Activated naive CD4-positive, alpha-beta T cell treated with anti-CD3 and anti-CD28 coated beads, Interleukin-2, amount 10 ng/mL, durations not matched to agents 7 days and 5 days (primary cell): ENCODE results near the gene HBS1L.
A peak's percentile ranks its signal among the peaks of the same experiment; 100 is the strongest.
"Not testable (repeated sequence)": the region's sequence is repeated elsewhere in the genome, so short reads cannot be mapped to it uniquely, and the experiment has no call there.

ENCODE experiments used
- CTCF ChIA-PET: fragments of 350-600 bp; sonication (Branson Sonifier 250); formaldehyde crosslinking; loops from one replicate; lab custom pipeline; 2021; ENCODE audit warnings: antibody characterized with exemption; lab: Charles Lee
- DNase-seq: peaks from one replicate; pipeline ENCODE4 v3.0.0-alpha.2; 2020
- H3K27ac Mint-ChIP-seq: one replicate; pipeline ENCODE4 v1.8.0; 2021; ENCODE audit warnings: mild to moderate bottlenecking, moderate library complexity, mixed read lengths
- H3K27me3 Mint-ChIP-seq: one replicate; pipeline ENCODE4 v1.8.0; 2021; ENCODE audit warnings: mild to moderate bottlenecking, mixed read lengths
- H3K36me3 Mint-ChIP-seq: one replicate; pipeline ENCODE4 v1.8.0; 2021; ENCODE audit warnings: mixed read lengths
- H3K4me1 Mint-ChIP-seq: one replicate; pipeline ENCODE4 v1.8.0; 2021; ENCODE audit warnings: mixed read lengths
- H3K4me3 Mint-ChIP-seq: one replicate; pipeline ENCODE4 v1.8.0; 2021; ENCODE audit warnings: mild to moderate bottlenecking, moderate library complexity, mixed read lengths
- H3K9me3 Mint-ChIP-seq: one replicate; pipeline ENCODE4 v1.8.0; 2021; ENCODE audit warnings: mixed read lengths

The HBS1L gene

DNA sequence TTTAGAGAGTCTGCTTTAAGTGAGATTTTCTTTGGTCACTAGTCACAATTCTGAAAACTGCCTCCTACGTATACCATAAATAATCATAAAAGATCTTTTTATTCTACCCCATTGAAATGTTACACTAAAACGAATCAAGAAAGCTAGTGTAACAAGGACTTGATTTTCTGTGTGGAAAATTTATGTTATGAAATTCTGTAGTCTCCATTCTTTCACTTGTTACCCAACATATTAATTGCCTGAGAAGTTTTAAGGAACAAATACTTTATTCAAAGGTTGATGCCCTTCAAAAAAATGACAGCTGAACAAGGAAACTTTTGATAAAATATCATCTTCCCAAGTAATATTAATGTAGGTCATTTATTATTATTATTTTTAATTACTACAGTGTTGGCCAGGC lies 13.3 kb upstream of the HBS1L start:
- CTCF ChIA-PET: no interaction called here

DNA sequence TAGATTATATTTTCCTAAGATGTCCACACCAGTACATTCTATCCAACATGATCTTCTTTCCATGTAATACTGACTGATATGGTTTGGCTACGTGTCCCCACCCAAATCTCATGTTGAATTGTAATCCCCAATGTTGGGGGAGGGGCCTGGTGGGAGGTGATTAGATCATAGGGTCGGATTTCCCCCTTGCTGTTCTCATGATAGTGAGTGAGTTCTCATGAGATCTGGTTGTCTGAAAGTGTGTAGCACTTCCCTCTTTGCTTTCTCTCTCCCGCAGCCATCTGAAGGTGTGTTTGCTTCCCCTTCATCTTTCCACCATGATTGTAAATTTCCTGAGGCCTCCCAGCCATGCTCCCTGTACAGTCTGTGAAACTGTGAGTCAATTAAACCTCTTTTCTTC lies 12.2 kb upstream of the HBS1L start:
- H3K27me3 Mint-ChIP-seq: no peaks in the 10 kb centered on the region
- DNase-seq: no peak
- H3K4me3 Mint-ChIP-seq: no peak overlapping the region
- no peak overlapping the region for H3K27ac Mint-ChIP-seq
- H3K36me3 Mint-ChIP-seq: no peaks in the 10 kb centered on the region
- CTCF ChIA-PET: no interaction called here
- no peaks in the 10 kb centered on the region for H3K9me3 Mint-ChIP-seq
- no peaks in the 10 kb centered on the region for H3K4me1 Mint-ChIP-seq

More for the DNA sequence above, 13.3 kb upstream of the HBS1L start:
- Mint-ChIP-seq H3K4me1 (no peaks in the 10 kb centered on the region), H3K9me3 (no peaks in the 10 kb centered on the region), H3K36me3 (no peaks in the 10 kb centered on the region), H3K27ac (no peak overlapping the region), H3K27me3 (no peaks in the 10 kb centered on the region), H3K4me3 (no peak overlapping the region)
- no peak for DNase-seq

GRCh38 chr6:135066397-135066796 lies 11.8 kb upstream of the HBS1L start:
- DNase-seq: no peak

GRCh38 chr6:135064586-135064985 lies 10.0 kb upstream of the HBS1L start:
- Mint-ChIP-seq H3K4me1 (no peaks in the 10 kb centered on the region), H3K9me3 (no peaks in the 10 kb centered on the region), H3K27me3 (peaks cover 3% of the 10 kb centered on the region), H3K4me3 (no peak overlapping the region), H3K36me3 (no peaks in the 10 kb centered on the region), H3K27ac (no peak overlapping the region)
- CTCF ChIA-PET: interaction anchor here (0.7 to 1.0 kb wide), 2 partner anchors 12 to 77 kb away, joined by 3 read pairs; no protein-coding TSS in a partner anchor
- no peak for DNase-seq

More at GRCh38 chr6:135066397-135066796, 11.8 kb upstream of the HBS1L start:
- Mint-ChIP-seq H3K9me3 (no peaks in the 10 kb centered on the region), H3K27me3 (no peaks in the 10 kb centered on the region), H3K27ac (no peak overlapping the region), H3K4me1 (no peaks in the 10 kb centered on the region), H3K4me3 (no peak overlapping the region), H3K36me3 (no peaks in the 10 kb centered on the region)
- CTCF ChIA-PET: no interaction called here

GRCh38 chr6:135063926-135064325 lies 9.3 kb upstream of the HBS1L start:
- H3K4me1 Mint-ChIP-seq: no peaks in the 10 kb centered on the region
- H3K9me3 Mint-ChIP-seq: no peaks in the 10 kb centered on the region
- H3K27me3 Mint-ChIP-seq: peaks cover 3% of the 10 kb centered on the region
- no peak for DNase-seq
- CTCF ChIA-PET: interaction anchor here (0.7 to 1.5 kb wide), 2 partner anchors 12 to 79 kb away, joined by 3 to 6 read pairs; no protein-coding TSS in a partner anchor
- no peak overlapping the region for H3K4me3 Mint-ChIP-seq
- H3K27ac Mint-ChIP-seq: no peak overlapping the region
- no peaks in the 10 kb centered on the region for H3K36me3 Mint-ChIP-seq

DNA sequence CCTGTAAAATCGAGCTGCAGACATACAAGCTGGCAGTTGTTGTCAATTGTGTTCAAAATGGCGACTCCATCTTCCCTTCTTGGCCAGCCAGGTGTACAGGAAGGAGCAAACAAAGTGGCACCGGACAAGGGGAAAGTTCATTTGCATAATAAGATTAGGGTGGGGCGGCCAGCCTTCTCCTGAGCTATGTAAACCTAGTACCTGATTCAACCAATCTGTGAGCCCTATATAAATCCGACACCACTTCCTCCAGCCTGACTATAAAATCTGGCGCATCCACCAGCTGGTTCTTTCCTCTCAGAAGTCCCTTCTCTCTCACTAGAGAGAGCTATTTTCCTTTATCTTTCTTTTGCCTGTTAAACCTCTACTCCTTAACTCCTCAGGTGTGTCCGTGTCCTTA lies 8.1 kb upstream of the HBS1L start:
- CTCF ChIA-PET: interaction anchor here (0.6 to 1.5 kb wide), 3 partner anchors 22 to 122 kb away, joined by 3 to 7 read pairs (median 6); no protein-coding TSS in a partner anchor
- Mint-ChIP-seq H3K27me3 (peaks cover 3% of the 10 kb centered on the region), H3K27ac (no peak overlapping the region), H3K4me1 (no peaks in the 10 kb centered on the region), H3K36me3 (no peaks in the 10 kb centered on the region), H3K9me3 (no peaks in the 10 kb centered on the region), H3K4me3 (no peak overlapping the region)
- DNase-seq: no peak

- Mint-ChIP-seq H3K4me3 (no peak overlapping the region), H3K4me1 (peaks cover 5% of the 10 kb centered on the region), H3K27ac (no peak overlapping the region), H3K9me3 (no peaks in the 10 kb centered on the region), H3K36me3 (no peaks in the 10 kb centered on the region), H3K27me3 (peaks cover 3% of the 10 kb centered on the region)
- DNase-seq: no peak
- CTCF ChIA-PET: no interaction called here
Observed at GRCh38 chr6:135060076-135060475, 5.5 kb upstream of the HBS1L start.

GRCh38 chr6:135058299-135058698 lies 3.7 kb upstream of the HBS1L start:
- H3K4me3 Mint-ChIP-seq, CTCF ChIA-PET: not testable (repeated sequence)

DNA sequence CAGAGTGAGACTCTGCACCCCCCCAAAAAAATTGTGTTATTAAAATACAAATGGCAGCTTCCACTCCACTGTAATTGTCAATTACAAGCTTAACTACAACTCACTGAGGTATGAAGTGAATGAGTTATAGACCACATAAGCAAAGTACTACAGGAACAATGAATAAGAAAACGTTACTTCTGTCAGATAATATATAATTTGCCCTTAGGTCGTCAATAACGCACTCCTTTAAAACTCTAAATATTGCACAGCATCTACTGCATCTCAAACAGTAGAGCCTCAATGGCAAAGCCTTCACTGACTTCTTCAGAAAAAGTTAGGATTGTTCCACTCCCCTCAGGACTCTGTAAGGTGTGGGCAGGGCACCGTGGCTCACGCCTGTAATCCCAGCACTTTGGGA lies 2.0 kb upstream of the HBS1L start:
- Mint-ChIP-seq H3K9me3 (no peaks in the 10 kb centered on the region), H3K27me3 (peaks cover 3% of the 10 kb centered on the region), H3K27ac (no peak overlapping the region), H3K4me3 (no peak overlapping the region), H3K36me3 (peaks cover 5% of the 10 kb centered on the region), H3K4me1 (peaks cover 34% of the 10 kb centered on the region)
- no peak for DNase-seq
- CTCF ChIA-PET: no interaction called here

More at GRCh38 chr6:135058299-135058698, 3.7 kb upstream of the HBS1L start:
- not testable (repeated sequence) for H3K27me3 Mint-ChIP-seq, DNase-seq, H3K9me3 Mint-ChIP-seq, H3K27ac Mint-ChIP-seq, H3K36me3 Mint-ChIP-seq
- H3K4me1 Mint-ChIP-seq: peaks cover 19% of the 10 kb centered on the region

GRCh38 chr6:135054226-135054568 lies 425 bp downstream of the HBS1L start:
- Mint-ChIP-seq H3K27ac (peak overlapping the region; percentile 96), H3K27me3 (no peaks in the 10 kb centered on the region), H3K4me3 (peak overlapping the region; percentile 95), H3K4me1 (peaks cover 39% of the 10 kb centered on the region), H3K9me3 (no peaks in the 10 kb centered on the region), H3K36me3 (peaks cover 15% of the 10 kb centered on the region)
- CTCF ChIA-PET: interaction anchor here (1.1 to 2.7 kb wide), 4 partner anchors 8 to 89 kb away, joined by 3 to 16 read pairs (median 4); no protein-coding TSS in a partner anchor
- no peak for DNase-seq

- peak overlapping the region; percentile 96 for H3K27ac Mint-ChIP-seq
- H3K27me3 Mint-ChIP-seq: no peaks in the 10 kb centered on the region
- DNase-seq: no peak
- CTCF ChIA-PET: interaction anchor here (0.8 to 2.7 kb wide), 3 partner anchors 34 to 90 kb away, joined by 3 to 16 read pairs (median 4); no protein-coding TSS in a partner anchor
- H3K4me3 Mint-ChIP-seq: peak overlapping the region; percentile 95
- peaks cover 45% of the 10 kb centered on the region for H3K4me1 Mint-ChIP-seq
- H3K9me3 Mint-ChIP-seq: no peaks in the 10 kb centered on the region
- H3K36me3 Mint-ChIP-seq: peaks cover 23% of the 10 kb centered on the region
Observed at GRCh38 chr6:135053406-135053805, 1.2 kb downstream of the HBS1L start.

- CTCF ChIA-PET: interaction anchor here (0.8 to 2.2 kb wide), 2 partner anchors 13 to 90 kb away, joined by 3 to 4 read pairs; no protein-coding TSS in a partner anchor
- Mint-ChIP-seq H3K4me3 (peak overlapping the region; percentile 95), H3K9me3 (no peaks in the 10 kb centered on the region), H3K4me1 (peaks cover 49% of the 10 kb centered on the region), H3K36me3 (peaks cover 26% of the 10 kb centered on the region), H3K27me3 (no peaks in the 10 kb centered on the region), H3K27ac (peak overlapping the region; percentile 15)
- DNase-seq: no peak
Observed at GRCh38 chr6:135052939-135053338, 1.7 kb downstream of the HBS1L start.

- Mint-ChIP-seq H3K4me3 (no peak overlapping the region), H3K27ac (no peak overlapping the region), H3K4me1 (peaks cover 71% of the 10 kb centered on the region), H3K36me3 (peaks cover 36% of the 10 kb centered on the region), H3K9me3 (no peaks in the 10 kb centered on the region), H3K27me3 (no peaks in the 10 kb centered on the region)
- DNase-seq: no peak
- CTCF ChIA-PET: no interaction called here
Observed at GRCh38 chr6:135048915-135049314, 5.7 kb downstream of the HBS1L start.

DNA sequence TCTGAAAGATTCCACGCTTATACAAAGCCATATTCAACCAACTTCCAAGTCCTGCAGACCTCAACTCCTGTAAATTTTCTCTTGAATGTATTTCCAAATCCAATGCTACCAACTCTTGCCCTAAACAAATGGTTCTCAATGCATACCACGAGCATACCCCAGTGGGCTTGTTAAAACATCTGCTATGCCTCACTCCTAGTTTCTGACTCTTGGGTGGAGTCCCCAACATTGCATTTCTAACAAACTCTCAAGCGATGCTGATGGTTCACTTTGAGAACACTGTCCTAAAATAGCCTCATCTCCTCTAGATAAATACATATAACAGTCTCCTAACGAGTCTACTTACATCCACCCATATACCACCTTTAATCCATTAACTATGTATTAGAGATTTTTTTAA lies 7.3 kb downstream of the HBS1L start:
- no peak for DNase-seq
- Mint-ChIP-seq H3K27me3 (no peaks in the 10 kb centered on the region), H3K9me3 (no peaks in the 10 kb centered on the region), H3K4me1 (peaks cover 58% of the 10 kb centered on the region), H3K4me3 (no peak overlapping the region), H3K36me3 (peaks cover 37% of the 10 kb centered on the region), H3K27ac (no peak overlapping the region)
- CTCF ChIA-PET: interaction anchor here (1.1 to 1.4 kb wide), 3 partner anchors 42 to 53 kb away, joined by 3 to 4 read pairs (median 3); no protein-coding TSS in a partner anchor

GRCh38 chr6:135046912-135047311 lies 7.7 kb downstream of the HBS1L start:
- no peaks in the 10 kb centered on the region for H3K9me3 Mint-ChIP-seq
- peaks cover 38% of the 10 kb centered on the region for H3K36me3 Mint-ChIP-seq
- no peaks in the 10 kb centered on the region for H3K27me3 Mint-ChIP-seq
- H3K27ac Mint-ChIP-seq: no peak overlapping the region
- peaks cover 55% of the 10 kb centered on the region for H3K4me1 Mint-ChIP-seq
- no peak for DNase-seq
- H3K4me3 Mint-ChIP-seq: no peak overlapping the region
- CTCF ChIA-PET: interaction anchor here (0.7 to 1.4 kb wide), 6 partner anchors 8 to 74 kb away, joined by 3 to 5 read pairs (median 4); partner anchors contain the start of gene HBS1L
